ENCODE measurements around the gene EVC. TPM values are rescaled to one million over a fixed set of nuclear protein-coding genes. Genes with fewer than 3 reads are reported as not detected.

EVC gene
- total and polyA plus RNA-seq, 2 of the 8 experiments (the other 6 are each of a cell fraction or from before 2014, with no cell fraction given): 2.6 to 9.8 TPM

GRCh38 chr4:5754529-5754881, 43.5 kb downstream of the EVC start (continued):
- TF ChIP-seq CHD7 (IDR thresholded peaks at IDR 0.05; ENCODE audit: insufficient replicate concordance, low read length): no peak
- no peak for TF ChIP-seq ASH2L (IDR thresholded peaks at IDR 0.05; ENCODE audit: low read length)
- TF ChIP-seq CBX8 (IDR thresholded peaks at IDR 0.05; ENCODE audit: borderline replicate concordance, low read depth, low read length): no peak
- no peak for TF ChIP-seq ZNF274 (IDR thresholded peaks at IDR 0.05; ENCODE audit: borderline replicate concordance, extremely low read depth, low read length)
- no peak for TF ChIP-seq EZH2 (IDR thresholded peaks at IDR 0.05; ENCODE audit: low read depth, low read length, severe bottlenecking)
- no peak for TF ChIP-seq POU5F1 (IDR thresholded peaks at IDR 0.05; ENCODE audit: low read depth, low read length)
- TF ChIP-seq MAX (IDR thresholded peaks at IDR 0.05): no peak
- TF ChIP-seq KDM1A (IDR thresholded peaks at IDR 0.05; ENCODE audit: borderline replicate concordance, low read length): no peak
- no peak for TF ChIP-seq CTBP2 (IDR thresholded peaks at IDR 0.05; ENCODE audit: borderline replicate concordance, insufficient read depth, insufficient read length, low read length)

Data from H1 (cell line).